ENCODE data around the gene TTC16. TPM values are rescaled to one million over a fixed set of nuclear protein-coding genes. Genes with fewer than 3 reads are reported as not detected.

The TTC16 gene
- total RNA-seq, 1 donor from 2014 or later = 0.15 TPM

GRCh38 chr9:127714951-127715469, 869 bp upstream of the TTC16 start:
- peak; percentile 24 for ATAC-seq
- intact Hi-C loops (cut with micrococcal nuclease) = no loop called here
- peak; percentile 53 for DNase-seq

DNA sequence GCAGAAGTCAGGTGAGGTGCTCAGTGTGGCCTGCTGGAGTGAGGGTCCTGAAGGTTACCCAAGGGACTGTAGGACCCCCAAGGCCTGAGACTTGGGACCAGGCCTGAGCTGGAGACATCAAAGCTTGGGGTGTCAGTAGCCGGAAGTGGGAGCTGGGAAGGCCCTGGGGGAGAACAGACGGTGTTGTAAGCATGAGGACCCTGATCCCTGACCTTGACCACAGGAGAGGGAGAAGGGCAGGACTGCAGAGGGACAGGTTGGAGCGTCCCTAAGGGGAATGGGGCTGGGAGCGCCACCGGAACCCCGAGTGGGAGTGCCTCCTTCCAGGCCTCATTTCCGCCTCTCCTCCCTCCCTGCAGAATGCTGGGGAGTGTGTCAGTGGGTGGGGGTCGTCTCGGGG, 533 bp downstream of the TTC16 start:
- DNase-seq (no peak), ATAC-seq (no peak)
- intact Hi-C loops (cut with micrococcal nuclease) = no loop called here

- intact Hi-C loops (cut with micrococcal nuclease) = no loop called here
- ATAC-seq (no peak), DNase-seq (no peak)
Observed at GRCh38 chr9:127717766-127718165, 1.9 kb downstream of the TTC16 start.

GRCh38 chr9:127720031-127720864, 4.4 kb downstream of the TTC16 start:
- ATAC-seq = no peak
- intact Hi-C loops (cut with micrococcal nuclease) = no loop called here
- no peak for DNase-seq

DNA sequence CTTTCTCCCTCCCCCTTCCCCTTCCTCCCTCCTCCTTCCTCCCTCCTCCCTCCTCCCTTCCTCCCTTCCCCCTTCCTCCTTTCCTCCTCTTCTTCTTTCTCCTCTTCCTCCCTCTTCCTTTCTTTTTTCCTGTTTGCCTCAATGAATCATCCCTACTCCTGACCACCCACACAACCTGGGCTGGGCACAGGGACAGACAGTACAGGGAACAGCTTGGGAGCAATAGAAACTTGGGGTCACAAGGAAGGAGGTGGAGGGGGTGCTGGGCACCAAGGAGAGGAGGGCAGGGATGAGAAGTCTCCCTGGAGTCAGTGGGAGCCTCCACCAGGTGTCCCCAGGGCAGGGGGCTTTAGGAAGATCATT, 5.0 kb downstream of the TTC16 start:
- ATAC-seq = no peak
- no peak for DNase-seq
- intact Hi-C loops (cut with micrococcal nuclease) = no loop called here

- no peak for DNase-seq
- intact Hi-C loops (cut with micrococcal nuclease) = no loop called here
- ATAC-seq = no peak
Observed at GRCh38 chr9:127721391-127721821, 5.5 kb downstream of the TTC16 start.

DNA sequence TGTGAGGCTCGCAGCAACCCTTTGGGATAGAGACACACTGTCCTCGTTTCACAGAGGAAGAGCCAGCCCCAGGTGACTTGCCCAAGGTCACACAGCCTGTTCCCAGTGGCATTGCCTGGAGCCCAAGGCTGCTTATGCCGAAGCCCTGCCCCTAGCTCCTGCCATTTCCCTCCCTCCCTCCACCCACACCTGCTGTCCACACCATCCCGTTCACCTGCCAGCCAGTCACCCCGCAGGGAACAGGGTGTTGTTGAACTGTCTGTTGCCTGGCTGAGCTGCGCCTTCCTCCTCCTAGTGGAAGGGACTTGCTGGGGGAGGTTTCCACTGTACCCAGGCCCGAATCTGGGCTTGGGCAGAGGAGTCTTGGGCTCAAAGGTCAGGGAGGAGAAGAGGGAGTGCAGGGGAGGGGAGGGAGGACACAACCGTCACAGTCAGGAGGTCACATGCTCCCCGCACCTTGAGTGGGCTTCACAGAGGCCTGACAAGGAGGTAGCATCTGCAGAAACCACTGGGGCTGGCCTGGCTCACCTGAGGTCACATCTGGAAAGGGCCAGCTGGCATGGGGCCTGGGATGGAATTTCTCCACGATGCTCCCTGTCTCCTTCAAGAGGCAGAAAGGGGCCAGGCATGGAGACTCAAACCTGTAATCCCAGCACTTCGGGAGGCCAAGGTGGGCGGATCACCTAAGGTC, 6.3 kb downstream of the TTC16 start:
- no peak for DNase-seq
- intact Hi-C loops (cut with micrococcal nuclease) = no loop called here

GRCh38 chr9:127723013-127723412, 7.1 kb downstream of the TTC16 start:
- DNase-seq (no peak), ATAC-seq (no peak)
- intact Hi-C loops (cut with micrococcal nuclease) = no loop called here

More for the DNA sequence above, 6.3 kb downstream of the TTC16 start:
- no peak for ATAC-seq

DNA sequence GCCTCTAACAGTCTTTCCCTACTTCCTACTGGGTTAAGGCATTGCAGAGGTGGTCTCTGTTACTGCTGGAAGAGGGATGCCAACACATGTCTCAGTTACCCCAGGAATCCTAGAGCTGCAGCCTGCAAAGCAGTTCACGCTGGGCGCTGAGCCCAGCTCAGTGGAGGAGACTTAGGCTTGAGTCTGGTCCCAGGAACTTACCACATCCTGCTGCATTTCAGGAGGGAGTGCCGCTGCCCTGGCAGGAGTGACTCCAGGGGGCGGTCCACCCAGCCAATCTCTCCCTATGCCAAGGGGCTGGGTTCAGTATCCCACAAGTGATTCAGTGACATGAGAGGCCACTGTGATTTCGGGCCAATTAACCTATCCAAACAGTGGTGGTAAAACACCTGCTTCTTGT, 7.6 kb downstream of the TTC16 start:
- ATAC-seq (no peak), DNase-seq (no peak)
- intact Hi-C loops (cut with micrococcal nuclease) = no loop called here

- intact Hi-C loops (cut with micrococcal nuclease) = no loop called here
- ATAC-seq (peak; percentile 57), DNase-seq (peak; percentile 73)
Observed at GRCh38 chr9:127724012-127724411, 8.1 kb downstream of the TTC16 start.

- intact Hi-C loops (cut with micrococcal nuclease) = no loop called here
- DNase-seq = no peak
- ATAC-seq = no peak
Observed at GRCh38 chr9:127726871-127727270, 11.0 kb downstream of the TTC16 start.

DNA sequence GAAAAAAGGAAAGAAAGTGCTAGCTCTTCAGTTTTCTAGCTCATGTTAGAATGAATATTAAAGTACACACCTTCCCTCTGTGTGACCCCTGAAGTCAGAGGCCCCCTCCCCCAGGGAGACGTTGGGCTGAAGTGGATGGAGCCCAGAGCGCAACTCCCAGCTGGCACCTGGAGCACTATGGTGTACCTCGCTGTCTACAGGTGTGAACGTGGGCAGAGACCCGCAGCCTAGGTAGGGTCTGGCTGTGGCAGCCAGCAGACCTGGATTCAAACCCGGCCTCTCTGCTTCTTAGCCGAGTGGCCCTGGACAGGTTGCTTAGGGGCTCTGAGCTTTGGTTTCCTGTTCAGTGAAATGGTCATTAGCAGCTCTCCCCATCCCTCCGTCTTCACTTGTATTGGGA, 12.9 kb downstream of the TTC16 start:
- intact Hi-C loops (cut with micrococcal nuclease) = no loop called here
- ATAC-seq (no peak), DNase-seq (no peak)

- intact Hi-C loops (cut with micrococcal nuclease) = loop anchor here (10.0 kb wide), 1 partner anchor 135 kb away; no protein-coding TSS in a partner anchor
- ATAC-seq (no peak), DNase-seq (no peak)
Observed at GRCh38 chr9:127729522-127730256, 13.8 kb downstream of the TTC16 start.

DNA sequence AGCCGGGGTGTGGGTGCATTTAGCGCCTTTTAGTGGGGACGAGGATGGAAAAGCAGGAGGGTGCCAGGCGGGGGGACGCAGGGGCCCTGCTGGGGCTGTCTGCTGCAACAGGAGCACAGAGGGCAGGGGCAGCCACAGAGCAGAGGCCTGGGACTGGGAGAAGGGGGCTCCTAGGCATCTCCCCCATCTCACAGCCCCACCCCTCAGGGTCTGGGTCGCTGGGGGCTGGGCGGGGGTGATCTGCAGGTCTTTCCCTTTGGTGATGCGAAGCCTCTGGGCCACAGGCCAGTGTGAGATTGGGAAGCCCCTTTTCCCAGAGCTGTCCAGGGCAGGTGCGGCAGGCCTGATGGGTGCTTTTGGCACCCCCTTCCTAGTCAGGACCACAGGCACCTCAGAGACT, 14.4 kb downstream of the TTC16 start:
- ATAC-seq (no peak), DNase-seq (no peak)
- intact Hi-C loops (cut with micrococcal nuclease) = loop anchor here (10.0 kb wide), 1 partner anchor 135 kb away; no protein-coding TSS in a partner anchor

- intact Hi-C loops (cut with micrococcal nuclease) = loop anchor here (10.0 kb wide), 1 partner anchor 136 kb away; no protein-coding TSS in a partner anchor
- DNase-seq (no peak), ATAC-seq (no peak)
Observed at GRCh38 chr9:127730799-127731410, 15.0 kb downstream of the TTC16 start.

- DNase-seq = no peak
- intact Hi-C loops (cut with micrococcal nuclease) = loop anchor here (10.0 kb wide), 1 partner anchor 137 kb away; no protein-coding TSS in a partner anchor
Observed at GRCh38 chr9:127731938-127732337, 16.1 kb downstream of the TTC16 start.

GRCh38 chr9:127732444-127732843, 16.6 kb downstream of the TTC16 start:
- ATAC-seq (no peak), DNase-seq (no peak)
- intact Hi-C loops (cut with micrococcal nuclease) = loop anchor here (10.0 kb wide), 1 partner anchor 138 kb away; no protein-coding TSS in a partner anchor

More at GRCh38 chr9:127731938-127732337, 16.1 kb downstream of the TTC16 start:
- no peak for ATAC-seq

GRCh38 chr9:127733614-127734013, 17.7 kb downstream of the TTC16 start:
- ATAC-seq (no peak), DNase-seq (no peak)
- intact Hi-C loops (cut with micrococcal nuclease) = loop anchor here (10.0 kb wide), 1 partner anchor 139 kb away; no protein-coding TSS in a partner anchor

DNA sequence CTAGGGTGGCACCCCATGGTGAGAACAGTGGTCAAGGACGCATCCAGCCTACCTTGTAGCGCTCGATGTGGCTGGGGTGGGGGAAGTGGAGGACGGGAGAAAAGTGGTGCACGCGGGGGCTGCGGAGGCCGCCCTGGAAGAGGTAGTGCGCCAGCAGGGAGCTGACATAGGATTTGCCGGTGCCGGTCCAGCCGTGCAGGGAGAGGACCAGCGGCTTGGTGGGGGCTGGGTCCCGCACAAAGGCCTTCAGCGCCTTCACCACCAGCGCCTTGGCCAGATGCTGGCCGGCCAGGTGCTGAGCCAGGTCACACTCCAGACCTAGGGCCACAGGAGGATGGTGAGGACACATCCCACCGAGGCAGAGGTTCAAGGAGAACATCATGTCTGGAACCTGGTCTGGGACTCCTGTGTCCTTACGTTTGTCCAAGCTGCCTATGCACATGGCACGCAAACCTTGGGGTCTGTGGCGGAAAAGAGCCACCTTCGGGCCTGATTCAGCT, 18.4 kb downstream of the TTC16 start:
- no peak for ATAC-seq
- DNase-seq = no peak
- intact Hi-C loops (cut with micrococcal nuclease) = loop anchor here (10.0 kb wide), 1 partner anchor 139 kb away; no protein-coding TSS in a partner anchor
